K562 (cell line): ENCODE data around the gene TTC38.

Source experiments
- BRF1 ChIP-seq: IDR thresholded peaks from 3 replicates; pipeline ENCODE4 v1.6.1; 2011; ENCODE audit warnings: borderline replicate concordance, mild to moderate bottlenecking; ENCODE audit not compliant: insufficient read length; ENCODE audit errors: extremely low read depth
- CBX8 ChIP-seq: fragments of 200-600 bp; sonication (generic); IDR thresholded peaks from 2 replicates; pipeline ENCODE4 v1.6.1; 2012; ENCODE audit warnings: borderline replicate concordance, mixed run types, low read depth, mild to moderate bottlenecking, moderate library complexity, mixed read lengths, low read length, control low read depth, inconsistent platforms; ENCODE audit not compliant: poor library complexity, severe bottlenecking; ENCODE audit errors: extremely low read depth
- ELF2 ChIP-seq: fragments of 250-450 bp; sonication (Bioruptor Pico); IDR thresholded peaks from 2 replicates; pipeline ENCODE4 v1.5.0; 2021; ENCODE audit warnings: mild to moderate bottlenecking
- HDAC2 ChIP-seq: fragments of 450-650 bp; IDR thresholded peaks from 2 replicates; pipeline ENCODE4 v1.6.1; 2016; ENCODE audit warnings: mild to moderate bottlenecking
- NCOA2 ChIP-seq, 2 experiments: fragments of 450-650 bp; IDR thresholded peaks; 2 replicates each; pipeline ENCODE4 v1.6.1; 2018; ENCODE audit warnings: mild to moderate bottlenecking in 2 of 2, moderate library complexity in 1 of 2; ENCODE audit not compliant: partially characterized antibody in 2 of 2
- NR4A1 ChIP-seq, 2 experiments: fragments of 250-450 bp in 1 of 2; fragments of 450-650 bp in 1 of 2; sonication (Bioruptor Pico) in 1 of 2; IDR thresholded peaks; 2 replicates each; pipeline versions ENCODE4 v1.4.0 to v1.6.1; 2016 to 2020; ENCODE audit warnings: mild to moderate bottlenecking in 2 of 2, missing compliant biosample characterization in 1 of 2, missing genetic modification characterization in 1 of 2, moderate library complexity in 1 of 2
- NRF1 ChIP-seq, 2 experiments: fragments of 450-650 bp; IDR thresholded peaks in 1 of 2; conservative IDR thresholded peaks in 1 of 2; 2 replicates each; pipeline ENCODE4 v1.6.1; 2014; ENCODE audit warnings: mild to moderate bottlenecking in 2 of 2
- POLR2A ChIP-seq: fragments of 450-650 bp; conservative IDR thresholded peaks from 2 replicates; pipeline ENCODE4 v1.6.1; 2016
- TEAD1 ChIP-seq, 2 experiments: fragments of 450-650 bp in 1 of 2; sonication (generic) in 1 of 2; formaldehyde crosslinking; IDR thresholded peaks; 2 replicates each; pipeline versions ENCODE4 v1.4.0 to v1.8.0; 2020 to 2022; ENCODE audit warnings: mild to moderate bottlenecking in 2 of 2, missing genetic modification reagents in 1 of 2
- ZNF79 ChIP-seq: fragments of 250-450 bp; sonication (Bioruptor Pico); IDR thresholded peaks from 2 replicates; pipeline ENCODE4 v1.4.0; 2020; ENCODE audit warnings: low read depth, mild to moderate bottlenecking, moderate library complexity
- TF ChIP-seq, protein P1 (sequence below), 3 experiments: IDR thresholded peaks in 2 of 3; conservative IDR thresholded peaks in 1 of 3; 2 replicates each; pipeline ENCODE4 v1.5.1; 2011 to 2012; ENCODE audit warnings: low read length in 3 of 3, mild to moderate bottlenecking in 3 of 3, control low read depth in 2 of 3, improper control_type of control experiment in 1 of 3, inconsistent platforms in 1 of 3, low read depth in 1 of 3, mixed read lengths in 1 of 3, moderate library complexity in 1 of 3; ENCODE audit not compliant: insufficient read depth in 2 of 3

DNA sequence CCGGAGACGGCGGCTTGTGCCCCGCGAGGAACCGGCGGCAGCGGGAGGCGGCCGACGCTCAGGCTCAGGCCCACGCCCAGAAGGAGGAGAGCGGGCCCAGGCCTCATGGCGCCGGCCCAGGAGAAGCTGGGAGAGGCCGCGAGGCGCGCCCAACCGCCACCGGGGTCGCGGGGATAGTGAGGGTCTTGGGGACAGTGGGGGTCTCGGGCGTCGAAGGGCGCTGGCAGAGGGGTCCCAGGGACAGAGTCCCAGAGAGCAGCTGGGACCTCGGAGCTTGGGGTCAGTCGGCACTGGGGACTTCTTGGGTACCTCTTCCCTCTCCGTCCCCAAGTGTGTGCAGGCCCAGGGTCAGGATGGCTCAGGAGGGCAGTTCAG lies 4.6 kb upstream of the TTC38 start, which contains the start of gene PKDREJ:
- TF ChIP-seq POLR2A (no peak), NR4A1 (CRISPR knock-in tag; IDR thresholded peaks at IDR 0.05) (no peak), NR4A1 (tag; IDR thresholded peaks at IDR 0.05) (no peak), HDAC2 (no peak), ELF2 (CRISPR knock-in tag) (no peak), CBX8 (no peak), NCOA2 (IDR thresholded peaks at IDR 0.05; ENCODE audit: partially characterized antibody in 2 of 2) (no peak), ZNF79 (CRISPR knock-in tag) (no peak), NRF1 (conservative IDR thresholded peaks at IDR 0.05 in 1 of 2, IDR thresholded peaks at IDR 0.05 in 1 of 2) (no peak), TEAD1 (CRISPR knock-in tag; IDR thresholded peaks at IDR 0.05) (no peak), BRF1 (no peak)
- TF ChIP-seq, protein P1, sequence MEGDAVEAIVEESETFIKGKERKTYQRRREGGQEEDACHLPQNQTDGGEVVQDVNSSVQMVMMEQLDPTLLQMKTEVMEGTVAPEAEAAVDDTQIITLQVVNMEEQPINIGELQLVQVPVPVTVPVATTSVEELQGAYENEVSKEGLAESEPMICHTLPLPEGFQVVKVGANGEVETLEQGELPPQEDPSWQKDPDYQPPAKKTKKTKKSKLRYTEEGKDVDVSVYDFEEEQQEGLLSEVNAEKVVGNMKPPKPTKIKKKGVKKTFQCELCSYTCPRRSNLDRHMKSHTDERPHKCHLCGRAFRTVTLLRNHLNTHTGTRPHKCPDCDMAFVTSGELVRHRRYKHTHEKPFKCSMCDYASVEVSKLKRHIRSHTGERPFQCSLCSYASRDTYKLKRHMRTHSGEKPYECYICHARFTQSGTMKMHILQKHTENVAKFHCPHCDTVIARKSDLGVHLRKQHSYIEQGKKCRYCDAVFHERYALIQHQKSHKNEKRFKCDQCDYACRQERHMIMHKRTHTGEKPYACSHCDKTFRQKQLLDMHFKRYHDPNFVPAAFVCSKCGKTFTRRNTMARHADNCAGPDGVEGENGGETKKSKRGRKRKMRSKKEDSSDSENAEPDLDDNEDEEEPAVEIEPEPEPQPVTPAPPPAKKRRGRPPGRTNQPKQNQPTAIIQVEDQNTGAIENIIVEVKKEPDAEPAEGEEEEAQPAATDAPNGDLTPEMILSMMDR (IDR thresholded peaks at IDR 0.05 in 2 of 3, conservative IDR thresholded peaks at IDR 0.05 in 1 of 3; ENCODE audit: insufficient read depth in 2 of 3, low read depth in 1 of 3, low read length in 3 of 3), result no peak
